Measurements from ENCODE around the gene LRRC4C. TPM values are rescaled to one million over a fixed set of nuclear protein-coding genes. Genes with fewer than 3 reads are reported as not detected.

LRRC4C gene
- total RNA-seq, 4 donors from 2014 or later, result 1.5 to 2.8 (median 1.7) TPM

DNA sequence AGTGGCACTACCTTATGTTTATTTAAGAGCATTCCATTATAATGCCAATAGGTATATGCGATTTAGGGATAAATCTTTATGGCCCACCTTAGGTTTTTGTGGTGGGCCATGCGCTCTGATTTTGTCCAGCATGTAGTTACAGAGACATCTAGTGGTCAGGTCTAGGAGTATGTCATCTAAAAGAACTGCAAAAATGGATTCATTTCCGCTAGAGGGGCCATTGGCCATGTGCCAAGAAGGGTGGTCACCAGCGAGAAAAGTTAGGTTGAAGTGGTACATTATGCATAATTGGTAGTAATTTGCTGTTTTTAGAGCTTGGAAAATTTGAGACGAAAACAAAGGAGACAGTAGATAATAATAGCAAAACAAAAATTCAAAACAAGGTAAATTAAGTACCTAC lies 27.7 kb downstream of the LRRC4C start:
- WGBS, 2 donors (ENCODE audit: low coverage in 1 of 2), result 29 to 64% methylated on average over 5 of the region's 5 CpGs
- Histone ChIP-seq H3K36me3 (no peaks in the 10 kb centered on the region), H3K4me3 (no peak overlapping the region), H3K9me3 (no peaks in the 10 kb centered on the region), H3K27me3 (no peaks in the 10 kb centered on the region), H3K27ac (no peak overlapping the region), H3K4me1 (no peaks in the 10 kb centered on the region)
- TF ChIP-seq, protein P1, sequence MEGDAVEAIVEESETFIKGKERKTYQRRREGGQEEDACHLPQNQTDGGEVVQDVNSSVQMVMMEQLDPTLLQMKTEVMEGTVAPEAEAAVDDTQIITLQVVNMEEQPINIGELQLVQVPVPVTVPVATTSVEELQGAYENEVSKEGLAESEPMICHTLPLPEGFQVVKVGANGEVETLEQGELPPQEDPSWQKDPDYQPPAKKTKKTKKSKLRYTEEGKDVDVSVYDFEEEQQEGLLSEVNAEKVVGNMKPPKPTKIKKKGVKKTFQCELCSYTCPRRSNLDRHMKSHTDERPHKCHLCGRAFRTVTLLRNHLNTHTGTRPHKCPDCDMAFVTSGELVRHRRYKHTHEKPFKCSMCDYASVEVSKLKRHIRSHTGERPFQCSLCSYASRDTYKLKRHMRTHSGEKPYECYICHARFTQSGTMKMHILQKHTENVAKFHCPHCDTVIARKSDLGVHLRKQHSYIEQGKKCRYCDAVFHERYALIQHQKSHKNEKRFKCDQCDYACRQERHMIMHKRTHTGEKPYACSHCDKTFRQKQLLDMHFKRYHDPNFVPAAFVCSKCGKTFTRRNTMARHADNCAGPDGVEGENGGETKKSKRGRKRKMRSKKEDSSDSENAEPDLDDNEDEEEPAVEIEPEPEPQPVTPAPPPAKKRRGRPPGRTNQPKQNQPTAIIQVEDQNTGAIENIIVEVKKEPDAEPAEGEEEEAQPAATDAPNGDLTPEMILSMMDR (IDR thresholded peaks at IDR 0.05), result peak in 1 of 4 experiments; percentile 28
- no peak for TF ChIP-seq EP300 (IDR thresholded peaks at IDR 0.05)
- ATAC-seq, result no peak

DNA sequence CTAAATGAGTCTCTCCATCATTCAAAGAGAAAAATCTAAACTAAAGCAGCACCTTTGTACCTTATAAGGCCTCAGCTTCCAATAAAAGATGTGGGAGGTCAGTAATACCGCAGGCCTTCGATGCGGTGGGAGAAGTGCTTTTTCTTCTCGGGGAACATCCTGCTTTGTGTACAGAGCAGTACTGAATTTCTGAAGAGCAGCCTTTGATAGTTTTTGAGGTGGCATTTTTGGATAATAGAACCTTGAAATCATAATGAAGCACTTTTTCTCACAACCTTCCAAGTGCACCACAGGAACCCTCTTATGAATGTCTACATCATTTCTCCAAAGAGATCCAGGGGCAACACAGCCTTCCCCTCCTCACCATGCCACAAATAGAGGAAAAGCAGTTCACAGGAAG lies 39.6 kb downstream of the LRRC4C start:
- Histone ChIP-seq H3K27ac (no peak overlapping the region), H3K9me3 (no peaks in the 10 kb centered on the region), H3K36me3 (no peaks in the 10 kb centered on the region), H3K27me3 (no peaks in the 10 kb centered on the region), H3K4me1 (no peaks in the 10 kb centered on the region), H3K4me3 (no peak overlapping the region)
- no peak for TF ChIP-seq POLR2A (IDR thresholded peaks at IDR 0.05)
- no peak for TF ChIP-seq EP300 (IDR thresholded peaks at IDR 0.05)
- TF ChIP-seq, protein P1 (IDR thresholded peaks at IDR 0.05), result no peak
- no peak for TF ChIP-seq POLR2AphosphoS5 (IDR thresholded peaks at IDR 0.05)
- no peak for ATAC-seq
- WGBS, 2 donors (ENCODE audit: low coverage in 1 of 2), result 93% methylated on average over 4 of the region's 4 CpGs; no CpG with 5 or more reads in 1 of the 2 donors

DNA sequence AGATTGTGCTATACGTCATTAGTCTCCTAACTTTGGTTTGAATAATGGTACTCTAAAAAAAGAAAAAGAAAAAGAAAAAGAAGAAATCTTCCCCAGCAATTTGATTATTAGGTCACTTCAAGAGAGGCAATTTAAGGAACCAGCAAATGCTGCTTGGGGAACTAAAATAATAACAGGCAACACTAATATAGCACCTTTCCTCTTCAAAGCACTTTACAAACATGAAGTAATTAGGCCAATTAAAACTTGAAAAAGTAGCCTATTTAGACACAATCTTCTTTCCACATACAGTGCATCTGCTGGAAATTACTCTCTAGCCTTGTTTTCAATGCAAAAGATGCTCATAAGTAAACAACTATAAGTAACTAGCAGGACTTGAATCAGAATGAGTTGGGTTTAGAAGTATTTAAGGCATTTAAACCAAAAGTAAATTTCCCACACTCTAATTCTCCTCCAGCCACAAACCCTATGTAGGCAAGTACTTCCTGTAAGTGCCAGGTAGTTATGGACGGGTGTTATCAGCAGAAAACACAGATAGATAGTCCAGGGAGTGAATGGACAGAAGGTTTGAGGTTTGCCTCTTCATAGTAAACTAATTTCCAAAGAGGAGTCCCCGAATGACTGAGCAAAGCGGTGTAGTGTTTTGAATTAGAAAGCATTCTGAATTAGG lies 44.5 kb downstream of the LRRC4C start:
- Histone ChIP-seq H3K4me1 (no peaks in the 10 kb centered on the region), H3K9me3 (no peaks in the 10 kb centered on the region), H3K4me3 (no peak overlapping the region), H3K27ac (no peak overlapping the region), H3K36me3 (no peaks in the 10 kb centered on the region), H3K27me3 (no peaks in the 10 kb centered on the region)
- WGBS, 2 donors (ENCODE audit: low coverage in 1 of 2), result 62 to 84% methylated on average over 4 of the region's 4 CpGs
- TF ChIP-seq EP300 (IDR thresholded peaks at IDR 0.05), result no peak
- no peak for TF ChIP-seq POLR2A (IDR thresholded peaks at IDR 0.05)
- no peak for TF ChIP-seq POLR2AphosphoS5 (IDR thresholded peaks at IDR 0.05)
- TF ChIP-seq, protein P1 (IDR thresholded peaks at IDR 0.05), result no peak
- no peak for ATAC-seq

DNA sequence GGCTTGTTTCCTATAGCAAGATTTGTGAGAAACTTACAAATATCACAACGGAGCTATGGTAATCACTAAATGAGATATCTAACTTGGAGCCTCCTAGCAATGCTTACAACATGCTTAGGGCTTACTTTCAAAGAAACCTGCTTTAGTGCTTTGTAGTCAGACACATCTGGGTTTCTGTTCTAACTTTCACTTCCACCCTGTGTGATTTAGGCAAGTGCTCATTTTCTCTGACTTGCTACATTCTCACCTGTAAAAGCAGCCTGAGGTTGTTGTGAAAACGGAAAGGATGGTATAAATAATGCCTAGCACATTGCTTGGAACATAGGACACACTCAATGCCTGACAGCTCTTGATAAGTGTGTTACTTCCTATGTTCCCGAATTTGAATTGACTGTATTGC lies 45.6 kb downstream of the LRRC4C start:
- TF ChIP-seq, protein P1 (IDR thresholded peaks at IDR 0.05), result no peak
- TF ChIP-seq EP300 (IDR thresholded peaks at IDR 0.05) (no peak), POLR2A (IDR thresholded peaks at IDR 0.05) (no peak), POLR2AphosphoS5 (IDR thresholded peaks at IDR 0.05) (no peak)
- 18 to 24% methylated on average over 3 of the region's 3 CpGs for WGBS, 2 donors (ENCODE audit: low coverage in 1 of 2)
- Histone ChIP-seq H3K36me3 (no peaks in the 10 kb centered on the region), H3K4me1 (no peaks in the 10 kb centered on the region), H3K4me3 (no peak overlapping the region), H3K9me3 (no peaks in the 10 kb centered on the region), H3K27ac (no peak overlapping the region), H3K27me3 (no peaks in the 10 kb centered on the region)
- no peak for ATAC-seq

DNA sequence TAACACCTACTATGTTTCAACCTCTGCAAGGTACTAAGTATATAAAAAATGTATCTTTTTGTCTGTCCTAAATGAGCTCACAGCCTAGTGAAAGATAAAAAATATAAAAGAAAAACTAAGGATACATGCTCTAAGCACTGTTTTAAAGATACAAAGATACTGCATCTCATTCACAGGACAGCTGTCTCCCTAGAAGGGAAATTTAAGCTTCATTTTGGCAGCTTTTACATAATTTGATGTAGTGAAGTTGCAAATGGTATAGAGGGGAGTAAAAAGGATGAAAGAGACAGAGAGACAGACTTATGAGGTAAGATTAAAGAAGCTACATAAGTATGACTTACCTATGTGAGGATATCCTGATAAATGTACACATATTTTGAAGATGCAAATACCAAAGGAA lies 53.6 kb downstream of the LRRC4C start:
- H3K4me1 ChIP-seq, result no peaks in the 10 kb centered on the region
- no peak for ATAC-seq
- H3K9me3 ChIP-seq, result no peaks in the 10 kb centered on the region
- no peaks in the 10 kb centered on the region for H3K27me3 ChIP-seq
- H3K27ac ChIP-seq, result no peak overlapping the region
- TF ChIP-seq, protein P1 (IDR thresholded peaks at IDR 0.05), result no peak
- TF ChIP-seq EP300 (IDR thresholded peaks at IDR 0.05) (no peak), POLR2A (IDR thresholded peaks at IDR 0.05) (no peak)
- no peak overlapping the region for H3K4me3 ChIP-seq
- H3K36me3 ChIP-seq, result no peaks in the 10 kb centered on the region

All from gastroesophageal sphincter (tissue), 4 donors.